Ramos (cell line): ENCODE results near the gene ADGRB3.
"Not testable (repeated sequence)": the region's sequence is repeated elsewhere in the genome, so short reads cannot be mapped to it uniquely, and the experiment has no call there.

Source experiments
- in situ Hi-C: fragments of 300-500 bp; cut with MboI; formaldehyde crosslinking; loops from one replicate; pipeline ENCODE4 v1.14.3; 2022; ENCODE audit warnings: low sequenced_read_pairs; ENCODE audit not compliant: unreplicated experiment

Gene ADGRB3

GRCh38 chr6:68641172-68641571, 6.1 kb downstream of the ADGRB3 start:
- in situ Hi-C loops = loop anchor here (25.0 kb wide), 2 partner anchors 321 to 1471 kb away; no protein-coding TSS in a partner anchor

- in situ Hi-C loops = loop anchor here (25.0 kb wide), 2 partner anchors 320 to 1470 kb away; no protein-coding TSS in a partner anchor
Observed at GRCh38 chr6:68642081-68642480, 7.0 kb downstream of the ADGRB3 start.

GRCh38 chr6:68642977-68643376, 7.9 kb downstream of the ADGRB3 start:
- in situ Hi-C loops = loop anchor here (25.0 kb wide), 2 partner anchors 319 to 1469 kb away; no protein-coding TSS in a partner anchor

- in situ Hi-C loops = loop anchor here (25.0 kb wide), 2 partner anchors 313 to 1463 kb away; no protein-coding TSS in a partner anchor
Observed at GRCh38 chr6:68649669-68650068, 14.6 kb downstream of the ADGRB3 start.

DNA sequence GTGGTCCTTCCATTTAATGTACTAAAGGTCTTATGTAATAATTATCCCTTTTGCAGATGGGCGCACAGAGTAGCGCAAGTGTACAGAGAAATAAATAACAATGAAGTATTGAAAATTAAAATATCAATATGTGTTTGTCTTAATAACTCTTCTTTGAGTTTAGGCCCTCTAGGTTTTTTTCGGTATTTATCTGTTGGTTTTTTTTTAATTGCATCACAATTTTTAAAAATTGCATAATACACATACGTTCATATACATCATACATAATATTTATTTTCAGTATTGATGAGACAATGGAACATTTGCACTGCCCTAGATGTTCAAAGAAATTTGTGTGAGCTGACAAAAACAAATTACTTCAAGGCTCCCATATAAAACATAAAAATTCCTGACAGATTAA, 15.1 kb downstream of the ADGRB3 start:
- in situ Hi-C loops = no loop called here

- in situ Hi-C loops = no loop called here
Observed at GRCh38 chr6:68651011-68651985, 16.2 kb downstream of the ADGRB3 start.

DNA sequence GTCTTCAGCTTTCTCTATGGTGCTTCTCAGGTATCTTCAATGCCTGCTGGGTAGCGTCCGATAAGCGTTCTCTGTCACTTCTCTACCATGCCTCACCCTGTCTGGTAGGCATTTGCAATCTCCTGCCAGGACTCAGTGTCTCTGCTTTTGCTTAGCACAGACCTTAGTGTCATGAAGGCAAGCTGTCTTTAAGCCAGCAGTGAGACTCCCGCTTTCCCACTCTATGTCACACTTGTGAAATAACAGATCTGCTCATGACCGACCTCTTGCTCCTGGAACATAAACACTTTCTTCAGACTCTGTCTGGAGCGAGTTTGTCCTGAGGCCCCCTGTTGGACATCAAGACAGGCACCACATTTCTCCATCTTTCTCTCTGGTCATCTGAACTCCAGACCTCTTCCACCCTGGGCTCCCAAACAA, 17.0 kb downstream of the ADGRB3 start:
- in situ Hi-C loops = no loop called here

- in situ Hi-C loops = no loop called here
Observed at GRCh38 chr6:68653074-68653705, 18.1 kb downstream of the ADGRB3 start.

DNA sequence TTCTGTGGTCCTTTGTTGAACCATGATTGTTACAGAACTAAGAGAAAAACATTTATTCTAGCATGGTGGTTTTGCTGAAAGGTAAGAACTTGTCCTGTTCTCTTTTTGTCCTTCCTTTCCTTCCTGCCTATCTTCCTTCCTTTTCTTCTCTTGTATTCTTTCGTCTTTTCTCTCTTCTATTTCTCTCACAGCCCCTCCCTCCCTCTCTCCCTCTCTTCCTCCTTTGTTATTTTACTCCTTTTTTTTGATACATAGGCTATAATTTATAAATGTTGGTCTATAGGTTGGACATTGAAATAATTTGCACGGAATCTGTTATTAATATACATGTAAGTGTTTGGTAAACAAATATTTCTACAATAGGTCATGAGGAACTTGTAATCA, 18.6 kb downstream of the ADGRB3 start:
- in situ Hi-C loops = no loop called here

DNA sequence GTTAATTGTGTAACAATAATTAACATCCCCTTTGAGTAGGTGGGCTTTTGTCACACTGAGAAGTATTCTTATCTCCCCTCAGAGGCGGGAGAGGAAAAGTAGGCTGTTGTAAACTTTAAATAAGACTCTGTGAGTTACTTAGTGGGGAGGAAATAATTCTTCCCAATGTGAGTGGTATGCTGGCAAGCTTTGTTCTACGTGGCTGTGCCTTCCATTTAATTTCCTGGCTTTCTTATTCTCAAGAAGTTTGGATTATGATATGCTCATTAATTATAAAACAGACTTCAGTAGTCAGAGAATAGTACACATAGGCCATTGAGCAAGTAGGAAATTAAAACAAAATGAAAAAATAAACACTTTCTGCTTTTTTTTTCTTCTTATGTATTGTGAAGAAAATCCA, 19.1 kb downstream of the ADGRB3 start:
- in situ Hi-C loops = no loop called here

DNA sequence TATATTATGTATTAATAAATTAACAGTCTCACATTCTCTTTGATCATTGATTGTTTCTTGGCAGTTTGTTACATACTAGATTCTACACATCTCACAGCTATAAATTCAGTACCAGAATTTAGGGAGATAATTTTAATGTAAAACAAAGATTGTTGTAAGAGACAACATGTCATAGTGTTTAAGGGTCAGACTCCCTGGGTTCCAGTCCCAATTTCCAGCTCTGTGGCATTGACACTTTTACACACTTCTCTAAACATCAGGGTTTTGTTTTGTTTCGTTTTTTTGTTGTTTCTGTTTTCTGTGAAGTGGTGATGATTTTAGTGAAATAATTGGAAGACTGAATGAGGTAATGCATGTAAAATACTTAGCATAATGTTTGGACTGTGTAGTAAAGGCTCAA, 19.9 kb downstream of the ADGRB3 start:
- in situ Hi-C loops = no loop called here

DNA sequence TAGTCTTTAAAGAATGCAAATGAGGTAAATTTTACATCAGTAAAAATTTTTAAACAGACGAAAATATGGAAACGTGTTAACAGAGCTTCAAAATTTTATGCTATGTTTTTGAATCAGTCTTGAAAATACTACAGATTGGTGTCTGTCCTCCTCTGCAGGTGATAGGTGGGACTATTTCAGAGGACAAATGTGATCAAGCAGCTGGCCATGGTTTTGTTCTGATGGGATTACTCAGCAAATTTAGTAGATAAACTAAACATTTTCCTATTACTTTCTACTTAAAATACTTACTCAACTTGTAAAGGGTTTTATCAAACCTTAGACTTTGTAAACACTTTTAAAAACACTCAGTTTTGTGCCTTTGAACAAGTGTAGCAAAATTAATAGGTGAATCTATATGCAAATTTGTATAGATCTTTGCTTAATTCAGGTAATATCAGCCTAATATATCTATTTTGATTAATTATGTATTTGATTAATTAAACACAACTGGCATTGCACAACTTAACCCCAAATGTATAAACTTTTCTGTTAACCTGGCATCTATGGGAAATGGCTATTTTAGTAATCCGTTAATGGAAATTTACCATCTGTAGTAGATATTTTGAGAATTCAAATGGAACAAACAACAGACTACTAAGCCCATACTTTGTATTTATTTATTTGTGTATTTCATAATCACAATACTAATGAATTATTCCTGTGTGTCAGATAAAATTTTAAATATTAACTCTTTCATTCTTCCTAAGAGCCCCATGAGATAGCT, 22.5 kb downstream of the ADGRB3 start:
- in situ Hi-C loops = no loop called here

GRCh38 chr6:68658338-68658737, 23.3 kb downstream of the ADGRB3 start:
- in situ Hi-C loops = no loop called here

DNA sequence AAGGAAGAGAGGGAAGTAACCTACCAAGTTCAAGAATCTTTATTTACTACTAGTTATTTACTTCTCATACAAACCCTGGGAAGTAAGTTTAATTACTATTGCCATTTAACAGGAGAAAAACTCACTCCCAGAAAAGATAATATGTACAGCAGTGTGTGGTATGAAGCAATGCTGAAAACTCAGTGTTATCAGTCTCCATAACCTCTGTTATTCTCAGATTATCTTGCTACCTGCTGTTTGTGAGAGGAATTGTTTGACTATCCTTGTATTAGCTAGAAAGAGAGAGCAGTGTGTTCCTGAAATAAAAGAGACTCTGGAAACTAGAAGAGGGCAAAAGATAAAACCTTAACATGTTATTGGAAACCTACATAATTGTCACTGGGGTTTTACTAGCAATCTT, 38.2 kb downstream of the ADGRB3 start:
- in situ Hi-C loops = no loop called here

GRCh38 chr6:68675548-68675947, 40.5 kb downstream of the ADGRB3 start:
- in situ Hi-C loops = no loop called here

GRCh38 chr6:68676094-68676493, 41.0 kb downstream of the ADGRB3 start:
- in situ Hi-C loops = not testable (repeated sequence)

- in situ Hi-C loops = no loop called here
Observed at GRCh38 chr6:68677058-68677457, 42.0 kb downstream of the ADGRB3 start.

GRCh38 chr6:68679399-68679798, 44.3 kb downstream of the ADGRB3 start:
- in situ Hi-C loops = no loop called here

DNA sequence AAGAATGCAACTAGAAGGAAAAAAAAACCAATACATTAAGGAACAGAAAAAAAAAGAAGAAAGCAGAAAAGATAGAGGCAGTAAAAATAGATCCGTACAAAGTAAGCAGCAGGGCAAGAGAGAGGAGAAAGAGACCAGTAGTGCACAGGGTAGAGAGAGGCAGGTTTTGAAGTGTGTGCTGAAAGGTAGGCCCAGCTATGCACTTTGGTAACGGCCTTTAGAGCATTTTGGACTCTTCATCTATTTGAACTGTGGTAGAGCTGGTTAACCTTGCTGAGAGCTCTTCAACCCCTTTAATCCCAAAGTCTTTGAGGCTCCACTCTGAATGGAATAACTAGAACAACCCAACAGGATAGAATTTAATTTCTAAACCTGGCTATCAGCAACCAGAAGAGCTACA, 45.2 kb downstream of the ADGRB3 start:
- in situ Hi-C loops = no loop called here

- in situ Hi-C loops = no loop called here
Observed at GRCh38 chr6:68689910-68690309, 54.8 kb downstream of the ADGRB3 start.
